HFFc6 (cell line): ENCODE data around the gene FTCDNL1. TPM values are rescaled to one million over a fixed set of nuclear protein-coding genes. Genes with fewer than 3 reads are reported as not detected.
A peak's percentile ranks its signal among the peaks of the same experiment; 100 is the strongest.

Source experiments
- DNase-seq: peaks from one replicate; pipeline ENCODE4 v3.0.0-alpha.2; 2018
- H3K27ac Mint-ChIP-seq: 2 replicates; pipeline ENCODE4 v1.8.0; 2020; ENCODE audit warnings: mild to moderate bottlenecking, mixed read lengths
- H3K27me3 Mint-ChIP-seq: 2 replicates; pipeline ENCODE4 v1.8.0; 2021; ENCODE audit warnings: mild to moderate bottlenecking, moderate library complexity, mixed read lengths; ENCODE audit not compliant: insufficient read depth
- H3K36me3 Mint-ChIP-seq: 2 replicates; pipeline ENCODE4 v1.8.0; 2021; ENCODE audit warnings: low read depth, mixed read lengths
- H3K4me1 Mint-ChIP-seq: 2 replicates; pipeline ENCODE4 v1.8.0; 2020; ENCODE audit warnings: low read depth, mixed read lengths
- H3K4me3 Mint-ChIP-seq: 2 replicates; pipeline ENCODE4 v1.8.0; 2020; ENCODE audit warnings: mild to moderate bottlenecking, moderate library complexity, mixed read lengths
- H3K9me3 Mint-ChIP-seq: 2 replicates; pipeline ENCODE4 v1.8.0; 2020; ENCODE audit warnings: mild to moderate bottlenecking, mixed read lengths
- total RNA-seq, 6 experiments: library from RNA; stranded (reverse); fragmentation: NEBNext Ultra II Directional; extraction: Animal tissue kit (Norgen Biotek cat#: 25700); gene quantifications; 2 replicates in 1 of 6; 3 replicates in 5 of 6; pipeline ENCODE4 v1.2.3, GENCODE V29; 2021
- TF ChIP-seq, protein P1 (sequence below): fragments of 200-600 bp; sonication (generic); IDR thresholded peaks from 2 replicates; pipeline ENCODE4 v1.5.0; 2021; ENCODE audit warnings: antibody characterized with exemption, mild to moderate bottlenecking

Gene FTCDNL1
- total RNA-seq, 6 experiments from 2014 or later: 0.43 to 0.80 (median 0.64) TPM

DNA sequence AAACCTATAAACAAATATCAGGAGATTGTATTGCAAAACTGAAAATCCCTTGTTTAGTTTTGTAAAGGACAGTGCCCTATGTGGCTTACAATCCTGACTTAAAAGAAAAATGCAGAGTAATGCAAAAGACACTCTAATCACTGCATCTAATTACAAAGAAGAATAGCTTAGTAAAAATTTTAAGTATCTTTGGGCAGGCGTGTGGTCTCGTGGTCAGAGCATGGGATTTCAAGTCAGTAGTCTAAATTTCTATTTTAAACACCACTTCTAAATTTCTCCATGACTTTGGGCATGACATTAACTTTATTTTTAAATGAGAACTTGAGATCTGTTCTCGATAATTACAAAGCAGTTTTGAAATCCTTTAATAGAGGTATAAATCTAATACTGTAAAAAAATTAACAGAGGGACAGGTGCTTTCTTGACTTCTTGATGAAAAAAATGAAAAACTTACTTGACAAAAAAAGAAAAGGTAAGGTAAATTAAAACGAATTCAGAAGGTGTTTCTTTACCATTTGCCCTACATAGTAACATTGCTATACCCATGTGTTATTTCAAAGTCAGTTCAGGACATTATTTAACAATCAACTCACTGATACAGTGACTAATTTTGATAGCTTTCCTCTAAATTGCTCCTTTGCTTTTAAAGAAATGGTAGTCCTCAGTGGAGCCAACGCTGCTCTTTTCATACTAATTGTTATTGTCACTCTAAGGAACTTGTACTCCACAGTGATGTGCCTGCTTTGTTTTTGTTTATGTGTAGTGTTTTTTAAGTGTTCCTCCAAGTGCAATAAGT, 17.6 kb upstream of the FTCDNL1 start:
- TF ChIP-seq, protein P1, sequence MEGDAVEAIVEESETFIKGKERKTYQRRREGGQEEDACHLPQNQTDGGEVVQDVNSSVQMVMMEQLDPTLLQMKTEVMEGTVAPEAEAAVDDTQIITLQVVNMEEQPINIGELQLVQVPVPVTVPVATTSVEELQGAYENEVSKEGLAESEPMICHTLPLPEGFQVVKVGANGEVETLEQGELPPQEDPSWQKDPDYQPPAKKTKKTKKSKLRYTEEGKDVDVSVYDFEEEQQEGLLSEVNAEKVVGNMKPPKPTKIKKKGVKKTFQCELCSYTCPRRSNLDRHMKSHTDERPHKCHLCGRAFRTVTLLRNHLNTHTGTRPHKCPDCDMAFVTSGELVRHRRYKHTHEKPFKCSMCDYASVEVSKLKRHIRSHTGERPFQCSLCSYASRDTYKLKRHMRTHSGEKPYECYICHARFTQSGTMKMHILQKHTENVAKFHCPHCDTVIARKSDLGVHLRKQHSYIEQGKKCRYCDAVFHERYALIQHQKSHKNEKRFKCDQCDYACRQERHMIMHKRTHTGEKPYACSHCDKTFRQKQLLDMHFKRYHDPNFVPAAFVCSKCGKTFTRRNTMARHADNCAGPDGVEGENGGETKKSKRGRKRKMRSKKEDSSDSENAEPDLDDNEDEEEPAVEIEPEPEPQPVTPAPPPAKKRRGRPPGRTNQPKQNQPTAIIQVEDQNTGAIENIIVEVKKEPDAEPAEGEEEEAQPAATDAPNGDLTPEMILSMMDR: no peak
- Mint-ChIP-seq H3K27ac (no peak overlapping the region), H3K36me3 (no peaks in the 10 kb centered on the region), H3K4me3 (no peak overlapping the region), H3K4me1 (no peaks in the 10 kb centered on the region), H3K27me3 (peaks cover 2% of the 10 kb centered on the region; the same call in 1 of the 2 replicates), H3K9me3 (no peaks in the 10 kb centered on the region)
- no peak for DNase-seq

DNA sequence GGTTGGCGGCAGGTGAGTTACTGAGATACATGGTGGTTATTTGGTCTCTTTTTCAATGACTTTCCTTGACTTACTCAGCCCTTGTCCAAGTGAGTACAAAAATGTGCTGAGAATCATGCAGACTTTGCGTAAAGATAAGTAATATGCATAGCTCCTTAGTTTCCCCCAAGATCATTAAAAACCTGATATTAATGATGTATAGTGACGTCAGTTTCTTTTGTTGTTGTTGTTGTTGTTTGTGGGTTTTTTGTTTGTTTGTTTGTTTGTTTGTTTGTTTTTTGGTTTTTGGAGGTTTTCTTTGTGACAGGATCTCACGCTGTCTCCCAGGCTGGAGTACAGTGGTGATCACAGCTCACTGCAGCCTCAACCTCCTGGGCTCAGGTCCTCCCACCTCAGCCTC, 14.9 kb upstream of the FTCDNL1 start:
- Mint-ChIP-seq H3K4me1 (no peaks in the 10 kb centered on the region), H3K4me3 (no peak overlapping the region), H3K9me3 (no peaks in the 10 kb centered on the region), H3K27me3 (peaks cover 2% of the 10 kb centered on the region; the same call in 1 of the 2 replicates), H3K36me3 (no peaks in the 10 kb centered on the region), H3K27ac (no peak overlapping the region)
- TF ChIP-seq, protein P1: no peak
- no peak for DNase-seq

DNA sequence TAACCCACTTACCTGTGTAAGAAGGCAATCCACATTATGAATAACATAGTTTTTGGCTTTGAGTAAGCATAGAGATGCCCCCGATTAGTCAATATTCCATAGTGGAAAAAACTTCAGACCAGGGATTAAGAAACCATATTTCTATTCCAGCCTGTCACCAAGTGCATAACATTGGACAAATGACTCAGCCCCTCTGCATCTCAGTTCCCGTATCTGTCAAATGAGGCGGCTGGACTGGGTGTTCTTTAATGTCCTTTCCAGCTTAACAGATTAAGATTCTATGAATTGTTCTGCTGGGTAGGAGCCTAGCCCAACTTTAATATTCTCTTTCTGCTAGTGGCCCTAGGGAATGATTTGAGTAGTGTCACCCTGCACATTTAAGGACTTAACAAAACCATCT, 11.8 kb upstream of the FTCDNL1 start:
- Mint-ChIP-seq H3K36me3 (no peaks in the 10 kb centered on the region), H3K27ac (no peak overlapping the region), H3K9me3 (no peaks in the 10 kb centered on the region), H3K4me3 (no peak overlapping the region), H3K27me3 (peaks cover 2% of the 10 kb centered on the region), H3K4me1 (no peaks in the 10 kb centered on the region)
- TF ChIP-seq, protein P1: no peak
- no peak for DNase-seq

DNA sequence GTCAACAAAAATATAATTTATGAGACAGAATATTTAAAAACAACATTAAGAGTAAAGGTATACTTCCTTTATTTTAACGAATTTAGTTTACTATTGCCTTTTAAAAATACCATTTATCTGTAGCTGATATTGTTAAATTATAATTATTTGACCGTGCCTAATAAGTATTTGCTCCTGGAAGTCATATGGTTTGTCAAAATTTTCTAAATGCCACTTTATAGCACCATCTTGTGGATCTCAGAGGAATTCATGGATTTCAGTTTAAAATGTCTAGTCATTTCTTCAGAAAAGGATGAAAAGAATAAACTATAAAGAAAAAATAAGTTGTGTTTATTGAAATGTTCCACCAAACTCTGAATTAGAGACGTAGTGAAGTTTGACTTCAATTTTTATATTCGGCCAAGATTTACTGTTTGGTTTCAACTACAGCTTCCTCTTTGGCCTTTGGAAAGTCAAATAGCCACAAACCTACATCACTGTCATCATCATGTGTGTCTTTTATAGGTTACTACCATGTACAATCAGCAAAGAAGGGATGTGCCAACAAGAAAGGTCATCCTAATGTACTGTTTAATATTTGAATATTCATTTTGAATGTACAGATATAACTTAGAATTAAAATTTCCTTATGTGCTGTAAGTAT, 10.3 kb upstream of the FTCDNL1 start:
- DNase-seq: peak; percentile 15
- H3K27ac Mint-ChIP-seq: no peak overlapping the region
- TF ChIP-seq, protein P1: peak; percentile 79
- H3K4me3 Mint-ChIP-seq: no peak overlapping the region
- no peaks in the 10 kb centered on the region for H3K36me3 Mint-ChIP-seq
- H3K27me3 Mint-ChIP-seq: peaks cover 2% of the 10 kb centered on the region
- no peaks in the 10 kb centered on the region for H3K9me3 Mint-ChIP-seq
- H3K4me1 Mint-ChIP-seq: no peaks in the 10 kb centered on the region

DNA sequence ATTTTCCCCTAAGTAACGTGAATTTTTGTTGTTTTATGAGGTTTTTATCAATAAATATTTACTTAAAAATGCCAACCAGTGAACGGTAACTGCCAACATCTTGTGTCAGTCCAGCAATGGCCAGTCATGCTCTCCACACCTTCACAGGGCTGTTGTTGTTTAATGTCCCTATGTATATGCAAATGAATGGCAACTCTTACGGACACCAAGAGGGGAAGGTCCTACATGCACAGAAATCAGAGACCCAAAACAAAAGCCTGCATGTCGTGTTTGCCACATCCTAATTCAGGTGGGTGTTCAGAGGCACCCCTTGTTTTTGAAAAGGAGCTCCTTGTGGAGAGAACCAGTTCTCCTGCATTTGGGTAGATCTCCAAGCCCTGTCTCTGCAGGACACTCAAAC, 4.8 kb upstream of the FTCDNL1 start:
- DNase-seq: no peak
- Mint-ChIP-seq H3K36me3 (no peaks in the 10 kb centered on the region), H3K4me3 (no peak overlapping the region), H3K27me3 (peaks cover 9% of the 10 kb centered on the region), H3K4me1 (peaks cover 4% of the 10 kb centered on the region; the same call in 1 of the 2 replicates), H3K27ac (no peak overlapping the region), H3K9me3 (no peaks in the 10 kb centered on the region)
- TF ChIP-seq, protein P1: no peak
